ENCODE results near the gene SNX1. TPM values are rescaled to one million over a fixed set of nuclear protein-coding genes. Genes with fewer than 3 reads are reported as not detected.
A peak's percentile ranks its signal among the peaks of the same experiment; 100 is the strongest.

The SNX1 gene
- total and polyA plus RNA-seq, 2 donors (not counting 1 experiment from before 2014, with no cell fraction given), result 42.9 to 95.7 TPM

GRCh38 chr15:64151727-64152506 is 56.1 kb downstream of the SNX1 start, which contains the start of gene SNX22:
Gene SNX22 (plus strand): TSS chr15:64151731. CDS start chr15:64151776, 45 bp downstream.
- Histone ChIP-seq H3K4me1 (ENCODE audit: control insufficient read depth, extremely low read depth, insufficient read depth, low read length) (peaks cover 4% of the 10 kb centered on the region), H2AFZ (ENCODE audit: low read length) (peak within 1 kb of the TSS; percentile 36), H3K27ac (ENCODE audit: insufficient read depth, low read length) (no peak within 1 kb of the TSS), H3K4me2 (ENCODE audit: extremely low read depth, insufficient read depth, low read length) (peak within 1 kb of the TSS; percentile 76), H3K4me3 (replicated peaks in 1 of 4; ENCODE audit: control extremely low read depth in 1 of 4, insufficient read depth in 1 of 4, low read depth in 3 of 4, low read length in 4 of 4) (peak within 1 kb of the TSS; percentile 30 to 55 (median 42)), H3K27me3 (ENCODE audit: control insufficient read depth, insufficient read depth, low read length) (peaks cover 10% of the 10 kb centered on the region), H3K9me3 (ENCODE audit: control insufficient read depth, insufficient read depth, low read depth, low read length) (no peaks in the 10 kb centered on the region), H3K36me3 (ENCODE audit: control insufficient read depth, insufficient read depth, low read length) (peaks cover 15% of the 10 kb centered on the region), H3K9ac (ENCODE audit: insufficient read depth, low read length) (peak within 1 kb of the TSS; percentile 29), H3K79me2 (ENCODE audit: control insufficient read depth, insufficient read depth, low read length) (no peaks in the 10 kb centered on the region), H4K20me1 (ENCODE audit: control insufficient read depth, extremely low read depth, insufficient read depth, low read length) (no peaks in the 10 kb centered on the region)
- DNase-seq (ENCODE audit: low read depth in 2 of 2), result no peak
- TF ChIP-seq, protein P1, sequence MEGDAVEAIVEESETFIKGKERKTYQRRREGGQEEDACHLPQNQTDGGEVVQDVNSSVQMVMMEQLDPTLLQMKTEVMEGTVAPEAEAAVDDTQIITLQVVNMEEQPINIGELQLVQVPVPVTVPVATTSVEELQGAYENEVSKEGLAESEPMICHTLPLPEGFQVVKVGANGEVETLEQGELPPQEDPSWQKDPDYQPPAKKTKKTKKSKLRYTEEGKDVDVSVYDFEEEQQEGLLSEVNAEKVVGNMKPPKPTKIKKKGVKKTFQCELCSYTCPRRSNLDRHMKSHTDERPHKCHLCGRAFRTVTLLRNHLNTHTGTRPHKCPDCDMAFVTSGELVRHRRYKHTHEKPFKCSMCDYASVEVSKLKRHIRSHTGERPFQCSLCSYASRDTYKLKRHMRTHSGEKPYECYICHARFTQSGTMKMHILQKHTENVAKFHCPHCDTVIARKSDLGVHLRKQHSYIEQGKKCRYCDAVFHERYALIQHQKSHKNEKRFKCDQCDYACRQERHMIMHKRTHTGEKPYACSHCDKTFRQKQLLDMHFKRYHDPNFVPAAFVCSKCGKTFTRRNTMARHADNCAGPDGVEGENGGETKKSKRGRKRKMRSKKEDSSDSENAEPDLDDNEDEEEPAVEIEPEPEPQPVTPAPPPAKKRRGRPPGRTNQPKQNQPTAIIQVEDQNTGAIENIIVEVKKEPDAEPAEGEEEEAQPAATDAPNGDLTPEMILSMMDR (conservative IDR thresholded peaks at IDR 0.05 in 1 of 2, IDR thresholded peaks at IDR 0.05 in 1 of 2; ENCODE audit: low read depth in 1 of 2, low read length in 2 of 2), result no peak
- peak; percentile 66 for TF ChIP-seq EZH2 (IDR thresholded peaks at IDR 0.05; ENCODE audit: low read length, missing control alignments)

GRCh38 chr15:64152507-64153387 is 57.0 kb downstream of the SNX1 start:
- Histone ChIP-seq H3K36me3 (ENCODE audit: control insufficient read depth, insufficient read depth, low read length) (peaks cover 20% of the 10 kb centered on the region), H3K9ac (ENCODE audit: insufficient read depth, low read length) (no peak overlapping the region), H3K79me2 (ENCODE audit: control insufficient read depth, insufficient read depth, low read length) (no peaks in the 10 kb centered on the region), H3K4me2 (ENCODE audit: extremely low read depth, insufficient read depth, low read length) (peak overlapping the region; percentile 76), H2AFZ (ENCODE audit: low read length) (no peak overlapping the region), H4K20me1 (ENCODE audit: control insufficient read depth, extremely low read depth, insufficient read depth, low read length) (no peaks in the 10 kb centered on the region), H3K9me3 (ENCODE audit: control insufficient read depth, insufficient read depth, low read depth, low read length) (no peaks in the 10 kb centered on the region), H3K4me3 (replicated peaks in 1 of 4; ENCODE audit: control extremely low read depth in 1 of 4, insufficient read depth in 1 of 4, low read depth in 3 of 4, low read length in 4 of 4) (peak overlapping the region in 1 of 4 experiments; percentile 55), H3K27ac (ENCODE audit: insufficient read depth, low read length) (no peak overlapping the region), H3K27me3 (ENCODE audit: control insufficient read depth, insufficient read depth, low read length) (peaks cover 10% of the 10 kb centered on the region), H3K4me1 (ENCODE audit: control insufficient read depth, extremely low read depth, insufficient read depth, low read length) (peaks cover 4% of the 10 kb centered on the region)
- DNase-seq (ENCODE audit: low read depth in 2 of 2), result no peak
- TF ChIP-seq EZH2 (IDR thresholded peaks at IDR 0.05; ENCODE audit: low read length, missing control alignments), result no peak
- TF ChIP-seq, protein P1 (conservative IDR thresholded peaks at IDR 0.05 in 1 of 2, IDR thresholded peaks at IDR 0.05 in 1 of 2; ENCODE audit: low read depth in 1 of 2, low read length in 2 of 2), result no peak
